AG04450 (cell line): ENCODE data around the gene CBX5. TPM values are rescaled to one million over a fixed set of nuclear protein-coding genes. Genes with fewer than 3 reads are reported as not detected.

ENCODE experiments used
- CTCF ChIA-PET: fragments of 300-600, 350-600 bp; formaldehyde crosslinking; extraction: SDS; loops from one replicate; lab custom pipeline; 2022; ENCODE audit warnings: antibody characterized with exemption, inconsistent platforms; lab: Charles Lee
- POLR2A ChIA-PET: fragments of 350-600 bp; formaldehyde crosslinking; extraction: SDS; loops from one replicate; lab custom pipeline; 2021; ENCODE audit warnings: antibody characterized with exemption, inconsistent platforms; lab: Yijun Ruan, JAX
- DNase-seq: peaks from one replicate; pipeline ENCODE4 v3.0.0-alpha.2; 2011; ENCODE audit warnings: low read depth, low spot score
- H3K27ac ChIP-seq: one replicate; pipeline ENCODE4 v1.5.1; 2012; ENCODE audit warnings: low read depth, low read length, control low read depth
- H3K27me3 ChIP-seq: one replicate; pipeline ENCODE4 v1.6.0; 2012; ENCODE audit warnings: low read length; ENCODE audit not compliant: control insufficient read depth, insufficient read depth
- H3K4me3 ChIP-seq: 2 replicates; pipeline ENCODE4 v1.5.1; 2011; ENCODE audit warnings: mild to moderate bottlenecking, low read depth, low read length, control low read depth
- H3K9me3 ChIP-seq: 2 replicates; pipeline ENCODE4 v1.5.1; 2012; ENCODE audit warnings: low read length; ENCODE audit not compliant: control insufficient read depth, insufficient read depth
- polyA plus RNA-seq: library from polyadenylated mRNA; depleted of rRNA; stranded (reverse); fragments of >200 nt; gene quantifications from 2 replicates; pipeline ENCODE4 v1.2.3, GENCODE V29; 2011
- TF ChIP-seq, protein P1 (sequence below): IDR thresholded peaks from 2 replicates; pipeline ENCODE4 v1.5.1; 2011; ENCODE audit warnings: low read depth, low read length, control low read depth, inconsistent platforms

Gene CBX5
- polyA plus RNA-seq, 1 experiment = 62.3 TPM

DNA sequence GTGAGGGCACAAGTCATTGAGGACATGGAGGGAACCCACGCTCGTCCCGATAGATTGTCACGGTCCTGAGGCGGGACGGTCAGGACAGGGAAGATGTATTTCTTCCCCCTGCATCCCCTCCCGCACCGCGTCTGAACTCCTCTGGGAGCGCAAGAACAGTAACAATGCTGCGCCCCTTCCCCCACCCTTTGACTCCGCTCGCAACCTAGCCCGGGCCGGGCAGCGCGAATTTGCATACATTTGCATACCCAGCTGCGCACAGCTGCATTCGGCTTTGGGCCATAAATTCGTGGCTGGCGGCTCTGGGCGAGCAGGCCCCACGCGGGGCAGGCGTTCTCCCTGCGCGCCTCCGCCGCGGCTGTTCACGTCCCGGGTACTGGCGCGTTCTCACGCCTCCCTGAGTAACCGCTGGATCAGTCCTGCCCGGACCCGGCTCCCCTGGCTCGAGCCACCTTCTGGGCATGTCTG, 62.1 kb downstream of the CBX5 start:
- CTCF ChIA-PET = interaction anchor here (1.5 to 5.3 kb wide), 5 partner anchors 10 to 162 kb away, joined by 5 to 40 read pairs (median 9); no protein-coding TSS in a partner anchor

DNA sequence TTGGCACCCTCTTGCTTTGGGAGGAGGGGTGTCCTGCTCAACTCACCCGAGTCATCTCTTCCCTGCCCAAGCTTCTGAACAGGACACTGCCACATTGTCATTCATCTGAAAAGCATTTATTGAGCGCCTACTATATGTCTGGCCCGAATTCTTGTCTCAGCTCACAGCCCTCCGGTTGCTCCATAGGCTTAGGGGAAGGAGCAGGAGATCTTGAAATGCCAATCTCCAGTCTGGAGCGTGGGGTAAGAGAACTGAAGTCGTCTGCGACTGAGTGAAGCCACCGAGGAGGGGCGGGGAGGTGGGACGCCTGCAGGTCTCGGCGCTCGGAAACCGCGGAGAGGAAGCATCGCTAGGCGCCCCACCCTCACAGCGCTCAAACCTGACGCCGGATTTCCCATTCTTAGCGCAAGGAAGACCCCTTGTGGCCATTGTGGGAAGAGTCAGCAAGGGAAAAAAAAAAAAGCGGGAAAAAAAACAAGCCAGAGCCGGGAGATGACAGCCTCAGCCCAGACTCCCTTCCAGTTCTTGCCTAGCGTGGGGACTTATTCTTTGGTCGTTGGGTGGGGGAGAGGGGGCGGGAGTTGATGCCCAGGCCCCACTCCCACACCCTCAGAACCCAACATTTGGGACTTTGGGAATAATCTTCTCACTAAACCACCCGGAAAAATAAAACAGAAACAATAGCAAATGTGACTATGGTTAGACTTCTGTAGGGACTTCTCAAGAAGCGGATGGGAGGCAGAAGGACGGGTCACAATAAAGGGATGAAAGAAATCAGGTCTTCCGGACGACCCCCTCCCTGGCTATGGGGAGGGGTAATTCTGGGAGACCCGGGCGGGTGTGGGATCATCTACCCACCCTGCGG, 62.9 kb downstream of the CBX5 start:
- POLR2A ChIA-PET = interaction anchor here (1.0 kb wide), 1 partner anchor 63 kb away, joined by 3 read pairs; the partner anchor contains the start of gene HNRNPA1
- Histone ChIP-seq H3K27ac (no peak overlapping the region), H3K4me3 (peak overlapping the region; percentile 56), H3K9me3 (no peaks in the 10 kb centered on the region; the same call in 1 of the 2 replicates), H3K27me3 (peaks cover 11% of the 10 kb centered on the region)
- DNase-seq = no peak
- CTCF ChIA-PET = interaction anchor here (0.6 to 4.8 kb wide), 25 partner anchors 8 to 466 kb away, joined by 3 to 82 read pairs (median 6); partner anchors contain the start of genes COPZ1 and SMUG1
- TF ChIP-seq, protein P1, sequence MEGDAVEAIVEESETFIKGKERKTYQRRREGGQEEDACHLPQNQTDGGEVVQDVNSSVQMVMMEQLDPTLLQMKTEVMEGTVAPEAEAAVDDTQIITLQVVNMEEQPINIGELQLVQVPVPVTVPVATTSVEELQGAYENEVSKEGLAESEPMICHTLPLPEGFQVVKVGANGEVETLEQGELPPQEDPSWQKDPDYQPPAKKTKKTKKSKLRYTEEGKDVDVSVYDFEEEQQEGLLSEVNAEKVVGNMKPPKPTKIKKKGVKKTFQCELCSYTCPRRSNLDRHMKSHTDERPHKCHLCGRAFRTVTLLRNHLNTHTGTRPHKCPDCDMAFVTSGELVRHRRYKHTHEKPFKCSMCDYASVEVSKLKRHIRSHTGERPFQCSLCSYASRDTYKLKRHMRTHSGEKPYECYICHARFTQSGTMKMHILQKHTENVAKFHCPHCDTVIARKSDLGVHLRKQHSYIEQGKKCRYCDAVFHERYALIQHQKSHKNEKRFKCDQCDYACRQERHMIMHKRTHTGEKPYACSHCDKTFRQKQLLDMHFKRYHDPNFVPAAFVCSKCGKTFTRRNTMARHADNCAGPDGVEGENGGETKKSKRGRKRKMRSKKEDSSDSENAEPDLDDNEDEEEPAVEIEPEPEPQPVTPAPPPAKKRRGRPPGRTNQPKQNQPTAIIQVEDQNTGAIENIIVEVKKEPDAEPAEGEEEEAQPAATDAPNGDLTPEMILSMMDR = peak; percentile 72

More for the DNA sequence above, 62.1 kb downstream of the CBX5 start:
- Histone ChIP-seq H3K9me3 (no peaks in the 10 kb centered on the region; the same call in 1 of the 2 replicates), H3K27me3 (peaks cover 8% of the 10 kb centered on the region), H3K4me3 (peak overlapping the region; percentile 56), H3K27ac (no peak overlapping the region)
- no peak for DNase-seq
- TF ChIP-seq, protein P1 = 0 out of 2 replicates have a peak, but pooled peaks have one; percentile 2
- POLR2A ChIA-PET = no interaction called here

DNA sequence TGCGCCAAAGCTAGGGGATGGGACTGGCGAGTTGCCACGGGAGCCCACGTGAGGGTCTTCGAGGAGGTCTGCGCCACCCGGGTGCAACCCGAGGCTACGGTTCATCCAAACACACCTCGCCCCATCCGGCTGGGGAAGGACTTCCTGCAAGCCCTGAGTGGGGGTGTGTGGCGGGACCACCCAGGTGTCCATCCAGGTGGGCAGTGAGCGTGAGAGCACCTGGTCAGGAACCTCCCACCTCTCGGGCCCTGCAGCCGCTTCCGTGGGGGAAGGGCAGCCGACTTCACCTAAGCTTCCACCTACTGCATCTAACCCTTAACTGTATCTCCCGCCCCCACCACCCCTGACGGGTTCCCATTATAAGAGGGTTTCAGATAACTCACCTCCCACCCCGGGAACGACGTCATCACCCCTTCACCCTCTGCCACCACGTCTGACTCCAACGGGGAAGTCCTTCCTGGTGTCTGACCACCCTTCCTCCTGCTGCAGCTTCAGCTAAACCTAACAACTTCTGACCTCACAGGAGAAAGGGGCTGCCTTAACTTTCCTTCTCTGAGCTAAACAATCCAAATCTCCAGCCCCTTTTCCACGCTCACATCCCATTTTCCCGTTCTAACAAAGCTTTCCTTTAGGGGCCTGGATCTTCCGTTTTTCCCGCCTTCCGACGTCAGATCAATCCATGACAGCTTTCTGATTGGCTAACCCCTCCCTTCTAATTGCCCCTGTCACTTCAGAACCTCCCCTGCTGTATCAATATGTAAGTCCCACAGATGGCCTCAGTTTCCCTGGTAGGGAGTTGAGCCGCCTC, 63.7 kb downstream of the CBX5 start:
- DNase-seq = no peak
- TF ChIP-seq, protein P1 = no peak
- H3K27me3 ChIP-seq = peaks cover 12% of the 10 kb centered on the region
- ChIA-PET CTCF (interaction anchor here (0.6 to 4.8 kb wide), 27 partner anchors 8 to 465 kb away, joined by 3 to 82 read pairs (median 6); partner anchors contain the start of genes CBX5, COPZ1 and SMUG1), POLR2A (interaction anchor here (1.0 kb wide), 1 partner anchor 64 kb away, joined by 3 read pairs; the partner anchor contains the start of gene HNRNPA1)
- no peaks in the 10 kb centered on the region; the same call in 1 of the 2 replicates for H3K9me3 ChIP-seq
- peak overlapping the region; percentile 56; the same call in 1 of the 2 replicates for H3K4me3 ChIP-seq
- no peak overlapping the region for H3K27ac ChIP-seq

DNA sequence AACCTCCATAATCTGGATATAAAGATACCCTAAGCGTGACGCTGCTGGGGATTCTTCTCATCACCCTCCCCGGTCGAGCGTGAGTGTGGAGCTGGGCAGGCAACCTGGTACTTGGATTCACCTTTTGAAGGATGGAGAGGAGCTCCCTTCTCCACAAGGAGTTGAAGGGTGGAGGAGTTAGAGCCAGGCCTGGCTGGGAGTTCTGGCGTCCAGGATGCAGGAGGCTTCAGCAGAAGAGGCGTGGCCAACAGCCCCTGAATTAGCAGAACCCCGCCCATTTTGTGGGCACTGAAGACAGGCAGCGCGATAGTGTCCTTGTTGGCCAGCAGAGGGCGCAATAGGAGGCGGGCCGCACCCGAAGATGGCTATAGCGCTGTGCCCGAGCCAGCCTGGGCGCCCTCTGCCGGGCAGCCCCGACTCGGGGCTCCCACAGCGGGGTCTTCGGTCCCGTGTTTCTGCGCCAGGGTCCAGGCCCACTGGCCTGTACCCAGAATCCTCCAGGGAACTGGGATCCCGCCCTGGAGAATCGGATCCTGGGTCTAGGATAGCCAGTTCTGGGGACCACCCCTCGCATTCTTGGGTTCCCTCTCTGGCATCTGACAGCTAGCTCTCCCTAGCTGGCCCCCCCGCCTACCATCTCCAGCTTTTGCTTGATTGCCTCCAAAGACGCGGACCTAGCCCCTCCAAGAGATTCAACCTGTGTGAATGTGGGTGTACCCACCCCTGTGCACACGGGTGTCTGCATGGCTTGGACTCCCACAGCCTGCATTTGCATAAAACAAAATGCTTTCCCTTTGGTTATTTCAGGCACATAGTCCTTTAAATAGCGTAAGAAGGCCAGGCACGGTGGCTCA, 65.1 kb downstream of the CBX5 start:
- Histone ChIP-seq H3K27ac (no peak overlapping the region), H3K27me3 (peaks cover 22% of the 10 kb centered on the region), H3K4me3 (peak overlapping the region; percentile 39), H3K9me3 (no peaks in the 10 kb centered on the region; the same call in 1 of the 2 replicates)
- TF ChIP-seq, protein P1 = peak; percentile 94
- DNase-seq = peak; percentile 60
- ChIA-PET POLR2A (no interaction called here), CTCF (interaction anchor here (0.5 to 4.8 kb wide), 67 partner anchors 8 to 1846 kb away, joined by 3 to 82 read pairs (median 5); partner anchors contain the start of genes CBX5, COPZ1, HNRNPA1 and SMUG1)
